GM06990 (cell line): Measurements from ENCODE around the gene KCNH4.
"Not testable (repeated sequence)": the region's sequence is repeated elsewhere in the genome, so short reads cannot be mapped to it uniquely, and the experiment has no call there.

Experiments
- DNase-seq: peaks from one replicate; pipeline ENCODE4 v3.0.0-alpha.2; 2011; ENCODE audit not compliant: insufficient read length; ENCODE audit errors: extremely low read depth
- H3K27me3 ChIP-seq: replicated peaks from 2 replicates; pipeline ENCODE4 v1.6.0; 2011; ENCODE audit warnings: low read length; ENCODE audit not compliant: control insufficient read depth, insufficient read depth
- H3K36me3 ChIP-seq: 2 replicates; pipeline ENCODE4 v1.5.1; 2011; ENCODE audit warnings: low read length; ENCODE audit not compliant: control insufficient read depth, insufficient read depth
- H3K4me3 ChIP-seq: replicated peaks from 2 replicates; pipeline ENCODE4 v1.5.1; 2011; ENCODE audit warnings: low read depth, mild to moderate bottlenecking, control low read depth, low read length
- TF ChIP-seq, protein P1 (sequence below): IDR thresholded peaks from 2 replicates; pipeline ENCODE4 v1.5.1; 2011; ENCODE audit warnings: low read length, control low read depth, mild to moderate bottlenecking, inconsistent platforms; ENCODE audit not compliant: insufficient read depth, poor library complexity, severe bottlenecking

The KCNH4 gene

GRCh38 chr17:42142371-42142896 lies 38.5 kb downstream of the KCNH4 start:
- no peak for DNase-seq

GRCh38 chr17:42141382-42141781 lies 39.6 kb downstream of the KCNH4 start:
- DNase-seq, result no peak
- no peak overlapping the region for H3K4me3 ChIP-seq
- TF ChIP-seq, protein P1, sequence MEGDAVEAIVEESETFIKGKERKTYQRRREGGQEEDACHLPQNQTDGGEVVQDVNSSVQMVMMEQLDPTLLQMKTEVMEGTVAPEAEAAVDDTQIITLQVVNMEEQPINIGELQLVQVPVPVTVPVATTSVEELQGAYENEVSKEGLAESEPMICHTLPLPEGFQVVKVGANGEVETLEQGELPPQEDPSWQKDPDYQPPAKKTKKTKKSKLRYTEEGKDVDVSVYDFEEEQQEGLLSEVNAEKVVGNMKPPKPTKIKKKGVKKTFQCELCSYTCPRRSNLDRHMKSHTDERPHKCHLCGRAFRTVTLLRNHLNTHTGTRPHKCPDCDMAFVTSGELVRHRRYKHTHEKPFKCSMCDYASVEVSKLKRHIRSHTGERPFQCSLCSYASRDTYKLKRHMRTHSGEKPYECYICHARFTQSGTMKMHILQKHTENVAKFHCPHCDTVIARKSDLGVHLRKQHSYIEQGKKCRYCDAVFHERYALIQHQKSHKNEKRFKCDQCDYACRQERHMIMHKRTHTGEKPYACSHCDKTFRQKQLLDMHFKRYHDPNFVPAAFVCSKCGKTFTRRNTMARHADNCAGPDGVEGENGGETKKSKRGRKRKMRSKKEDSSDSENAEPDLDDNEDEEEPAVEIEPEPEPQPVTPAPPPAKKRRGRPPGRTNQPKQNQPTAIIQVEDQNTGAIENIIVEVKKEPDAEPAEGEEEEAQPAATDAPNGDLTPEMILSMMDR, result no peak
- no peaks in the 10 kb centered on the region for H3K27me3 ChIP-seq
- H3K36me3 ChIP-seq, result peaks cover 13% of the 10 kb centered on the region

More at GRCh38 chr17:42142371-42142896, 38.5 kb downstream of the KCNH4 start:
- Histone ChIP-seq H3K36me3 (peaks cover 13% of the 10 kb centered on the region), H3K27me3 (no peaks in the 10 kb centered on the region), H3K4me3 (no peak overlapping the region)
- TF ChIP-seq, protein P1, result no peak

DNA sequence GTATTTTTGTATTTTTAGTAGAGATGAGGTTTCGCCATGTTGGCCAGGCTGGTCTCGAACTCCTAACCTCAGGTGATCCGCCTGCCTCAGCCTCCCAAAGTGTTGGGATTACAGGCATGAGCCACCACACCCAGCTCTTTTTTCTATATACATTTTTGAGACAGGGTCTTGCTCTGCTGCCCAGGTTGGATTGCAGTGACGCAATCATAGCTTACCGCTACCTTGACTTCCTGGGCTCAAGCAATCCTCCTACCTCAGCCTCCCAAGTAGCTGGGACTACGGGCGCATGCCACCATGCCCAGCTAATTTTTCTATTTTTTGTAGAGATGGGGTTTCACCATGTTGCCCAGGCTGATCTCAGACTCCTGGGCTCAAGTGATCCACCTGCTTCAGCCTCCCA lies 40.3 kb downstream of the KCNH4 start:
- not testable (repeated sequence) for H3K27me3 ChIP-seq, DNase-seq, H3K4me3 ChIP-seq
- peaks cover 17% of the 10 kb centered on the region for H3K36me3 ChIP-seq

GRCh38 chr17:42138749-42139492 lies 42.0 kb downstream of the KCNH4 start:
- TF ChIP-seq, protein P1, result no peak
- no peak for DNase-seq
- Histone ChIP-seq H3K36me3 (peaks cover 20% of the 10 kb centered on the region), H3K27me3 (no peaks in the 10 kb centered on the region), H3K4me3 (no peak overlapping the region)

- DNase-seq, result no peak
- H3K4me3 ChIP-seq, result no peak overlapping the region
- TF ChIP-seq, protein P1, result no peak
- peaks cover 14% of the 10 kb centered on the region for H3K36me3 ChIP-seq
- H3K27me3 ChIP-seq, result no peaks in the 10 kb centered on the region
Measured at GRCh38 chr17:42136654-42137051, 44.3 kb downstream of the KCNH4 start.
